NCI-H1694 (cell line): ENCODE data around the gene SH2B2.

Experiments
- DNase-seq: peaks from one replicate; lab custom pipeline; 2025; lab: John Stamatoyannopoulos, UW

Gene SH2B2

GRCh38 chr7:102286237-102287110 is at the start of gene SH2B2:
TSS of gene SH2B2 (plus strand) at chr7:102286868. CDS start at chr7:102300551, 13,683 bp downstream.
- DNase-seq = no peak

GRCh38 chr7:102239206-102239820 is 47.4 kb upstream of the SH2B2 start:
- no peak for DNase-seq

- DNase-seq = no peak
Observed at GRCh38 chr7:102241431-102241830, 45.2 kb upstream of the SH2B2 start.

- no peak for DNase-seq
Observed at GRCh38 chr7:102244601-102245000, 42.1 kb upstream of the SH2B2 start.

- no peak for DNase-seq
Observed at GRCh38 chr7:102248081-102248455, 38.6 kb upstream of the SH2B2 start.

GRCh38 chr7:102248456-102249395 is 37.9 kb upstream of the SH2B2 start:
- DNase-seq = no peak

GRCh38 chr7:102251531-102252365 is 34.9 kb upstream of the SH2B2 start:
- no peak for DNase-seq

- no peak for DNase-seq
Observed at GRCh38 chr7:102252366-102252982, 34.2 kb upstream of the SH2B2 start.

- DNase-seq = no peak
Observed at GRCh38 chr7:102253066-102253972, 33.3 kb upstream of the SH2B2 start.

GRCh38 chr7:102253973-102254370 is 32.7 kb upstream of the SH2B2 start:
- no peak for DNase-seq

- no peak for DNase-seq
Observed at GRCh38 chr7:102254521-102254920, 32.1 kb upstream of the SH2B2 start.

GRCh38 chr7:102255501-102255900 is 31.2 kb upstream of the SH2B2 start:
- no peak for DNase-seq

- DNase-seq = no peak
Observed at GRCh38 chr7:102255916-102256315, 30.8 kb upstream of the SH2B2 start.

GRCh38 chr7:102258073-102258748 is 28.5 kb upstream of the SH2B2 start:
- DNase-seq = no peak

GRCh38 chr7:102258749-102259107 is 27.9 kb upstream of the SH2B2 start:
- DNase-seq = no peak

GRCh38 chr7:102260856-102261255 is 25.8 kb upstream of the SH2B2 start:
- no peak for DNase-seq

- no peak for DNase-seq
Observed at GRCh38 chr7:102261451-102261850, 25.2 kb upstream of the SH2B2 start.

GRCh38 chr7:102262546-102262945 is 24.1 kb upstream of the SH2B2 start:
- no peak for DNase-seq

- DNase-seq = no peak
Observed at GRCh38 chr7:102264367-102264891, 22.2 kb upstream of the SH2B2 start.
